Ishikawa (cell line): ENCODE measurements around the gene ANK2.

Experiments used
- CEBPB ChIP-seq: IDR thresholded peaks from 2 replicates; pipeline ENCODE4 v1.6.1; 2012
- CREB1 ChIP-seq: IDR thresholded peaks from 2 replicates; pipeline ENCODE4 v1.6.1; 2012; ENCODE audit warnings: low read depth
- EP300 ChIP-seq: IDR thresholded peaks from 2 replicates; pipeline ENCODE4 v1.6.1; 2012; ENCODE audit warnings: borderline replicate concordance
- FOXM1 ChIP-seq: IDR thresholded peaks from 2 replicates; pipeline ENCODE4 v1.6.1; 2012; ENCODE audit warnings: low read depth, borderline replicate concordance
- NFIC ChIP-seq: IDR thresholded peaks from 2 replicates; pipeline ENCODE4 v1.6.1; 2012
- TAF1 ChIP-seq: IDR thresholded peaks from 2 replicates; pipeline ENCODE4 v1.6.1; 2012; ENCODE audit warnings: low read depth, mild to moderate bottlenecking
- USF1 ChIP-seq: IDR thresholded peaks from 2 replicates; pipeline ENCODE4 v1.6.1; 2012
- YY1 ChIP-seq: IDR thresholded peaks from 2 replicates; pipeline ENCODE4 v1.6.1; 2012; ENCODE audit warnings: low read depth
- ZBTB7A ChIP-seq: IDR thresholded peaks from 2 replicates; pipeline ENCODE4 v1.6.1; 2012; ENCODE audit warnings: low read depth
- TF ChIP-seq, protein P1 (sequence below): IDR thresholded peaks from 2 replicates; pipeline ENCODE4 v1.6.1; 2012

GRCh38 chr4:113209652-113210320 lies 160.3 kb downstream of the ANK2 start:
- no peak for TF ChIP-seq TAF1
- no peak for TF ChIP-seq USF1
- TF ChIP-seq EP300, result no peak
- no peak for TF ChIP-seq YY1
- TF ChIP-seq CEBPB, result no peak
- TF ChIP-seq, protein P1, sequence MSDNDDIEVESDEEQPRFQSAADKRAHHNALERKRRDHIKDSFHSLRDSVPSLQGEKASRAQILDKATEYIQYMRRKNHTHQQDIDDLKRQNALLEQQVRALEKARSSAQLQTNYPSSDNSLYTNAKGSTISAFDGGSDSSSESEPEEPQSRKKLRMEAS, result no peak
- no peak for TF ChIP-seq CREB1
- no peak for TF ChIP-seq FOXM1
- no peak for TF ChIP-seq ZBTB7A
- TF ChIP-seq NFIC, result no peak
